ENCODE measurements around the gene PNPLA6. TPM values are rescaled to one million over a fixed set of nuclear protein-coding genes. Genes with fewer than 3 reads are reported as not detected.

PNPLA6 gene
- 43.5 TPM for total RNA-seq

GRCh38 chr19:7535047-7535997, at the start of gene PNPLA6:
TSS of gene PNPLA6 (plus strand) at chr19:7535717. CDS start at chr19:7535789, 72 bp downstream.
- DNase-seq: peak; percentile 98

- DNase-seq: no peak
Measured at GRCh38 chr19:7486923-7487322, 48.6 kb upstream of the PNPLA6 start.

- peak; percentile 96 for DNase-seq
Measured at GRCh38 chr19:7488736-7489353, 46.7 kb upstream of the PNPLA6 start, which contains the start of gene PEX11G. TSS of gene PEX11G (minus strand) at chr19:7489035. CDS start at chr19:7489010, 25 bp downstream.

DNA sequence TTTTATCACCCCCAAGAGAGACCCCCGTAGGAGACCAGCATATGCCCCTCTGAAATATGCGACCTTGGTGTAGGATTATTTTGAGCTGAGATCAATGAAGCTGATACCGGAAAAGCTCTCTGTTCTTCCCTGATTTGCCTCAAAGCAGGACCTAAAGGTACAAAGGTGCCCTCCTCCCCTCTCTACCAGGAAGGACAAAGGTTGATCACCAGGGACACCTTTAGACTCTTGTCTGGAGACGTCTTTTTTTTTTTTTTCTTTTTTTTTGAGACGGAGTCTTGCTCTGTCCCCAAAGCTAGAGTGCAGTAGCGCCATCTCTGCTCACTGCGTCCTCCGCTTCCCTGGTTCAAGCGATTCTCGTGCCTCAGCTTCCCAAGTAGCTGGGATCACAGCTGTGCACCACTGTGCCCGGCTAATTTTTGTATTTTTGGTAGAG, 45.9 kb upstream of the PNPLA6 start:
- no peak for DNase-seq

DNA sequence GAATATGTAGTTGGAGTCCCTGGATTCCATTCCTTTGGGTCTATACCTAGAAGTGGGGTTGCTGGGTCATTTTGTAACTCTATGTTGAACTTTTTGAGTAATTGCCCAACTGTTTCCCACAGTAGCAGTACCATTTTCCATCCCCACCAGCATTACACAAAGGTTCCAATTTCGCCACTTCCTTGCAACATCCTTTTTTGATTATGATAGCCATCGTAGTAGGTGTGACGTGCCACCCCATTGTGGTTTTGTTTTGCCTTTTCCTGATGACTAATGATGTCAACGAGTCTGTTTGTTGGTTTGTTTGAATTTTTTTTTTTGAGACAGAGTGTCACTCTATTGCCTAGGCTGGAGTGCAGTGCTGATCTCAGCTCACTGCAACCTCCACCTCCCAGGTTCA, 43.4 kb upstream of the PNPLA6 start:
- DNase-seq: no peak

DNA sequence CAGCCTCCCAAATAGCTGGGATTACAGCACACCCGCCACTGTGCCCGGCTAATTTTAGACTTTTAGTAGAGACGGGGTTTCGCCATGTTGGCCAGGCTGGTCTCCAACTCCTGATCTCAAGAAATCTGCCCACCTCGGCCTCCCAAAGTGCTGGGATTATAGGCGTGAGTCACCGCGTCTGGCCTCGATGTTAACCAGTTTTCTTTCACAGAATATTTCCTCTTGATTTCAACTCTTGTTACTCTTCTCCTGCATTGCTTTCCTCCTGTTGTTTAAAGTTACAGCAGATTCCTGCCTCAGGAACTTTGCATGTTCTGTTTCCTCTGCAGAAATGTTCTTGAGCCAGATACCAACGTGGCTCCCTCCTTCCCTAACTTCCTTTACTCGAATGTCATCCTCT, 43.0 kb upstream of the PNPLA6 start:
- no peak for DNase-seq

GRCh38 chr19:7494416-7495098, 41.0 kb upstream of the PNPLA6 start:
- DNase-seq: peak; percentile 40

DNA sequence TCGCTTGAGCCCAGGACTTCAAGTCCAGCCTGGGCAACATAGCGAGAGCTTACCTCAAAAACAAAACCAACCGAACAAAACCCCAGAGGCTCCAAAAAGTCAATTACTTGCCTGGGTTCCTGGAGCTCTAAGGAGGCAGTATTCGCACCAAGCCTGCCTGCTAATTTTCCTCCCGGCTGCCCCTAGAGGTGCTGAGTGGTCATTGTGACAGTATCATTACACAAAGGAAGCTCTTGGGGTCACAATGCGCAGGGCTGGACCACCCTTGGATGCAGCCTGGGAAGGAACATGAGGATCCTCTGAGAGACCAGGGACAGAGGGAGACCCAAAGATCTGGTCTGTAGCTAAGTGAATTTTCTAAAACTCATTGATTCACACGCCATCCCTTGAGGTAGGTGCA, 38.2 kb upstream of the PNPLA6 start:
- DNase-seq: no peak

DNA sequence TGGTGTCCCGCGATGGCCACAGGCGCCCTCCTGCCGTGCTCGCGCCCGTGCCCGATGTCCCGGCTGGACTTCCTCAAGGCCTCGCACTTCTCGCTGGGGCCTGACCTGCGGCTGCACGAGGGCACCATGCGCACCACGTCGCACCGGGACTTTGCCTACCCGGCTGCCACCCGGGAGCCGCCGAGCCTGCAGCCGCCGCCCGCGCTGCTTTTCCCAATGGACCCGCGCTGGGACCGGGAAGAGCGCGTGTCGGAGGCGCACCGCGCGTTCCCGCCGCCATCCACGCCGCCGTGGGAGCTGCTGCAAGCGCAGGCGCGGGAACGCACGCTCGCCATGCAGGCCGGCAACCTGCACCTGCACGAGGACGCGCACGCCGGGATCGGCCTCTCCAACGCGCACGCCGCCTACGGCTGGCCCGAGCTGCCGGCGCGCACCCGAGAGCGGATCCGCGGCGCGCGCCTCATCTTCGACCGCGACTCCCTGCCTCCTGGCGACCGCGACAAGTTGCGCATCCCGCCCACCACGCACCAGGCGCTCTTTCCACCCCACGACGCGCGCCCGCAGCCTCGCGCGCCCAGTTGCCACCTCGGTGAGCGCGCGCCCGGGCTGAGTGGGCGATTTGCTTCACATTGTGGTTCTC, 34.6 kb upstream of the PNPLA6 start:
- peak; percentile 73 for DNase-seq

GRCh38 chr19:7502552-7502951, 33.0 kb upstream of the PNPLA6 start:
- no peak for DNase-seq

GRCh38 chr19:7504684-7505083, 30.8 kb upstream of the PNPLA6 start:
- DNase-seq: no peak

DNA sequence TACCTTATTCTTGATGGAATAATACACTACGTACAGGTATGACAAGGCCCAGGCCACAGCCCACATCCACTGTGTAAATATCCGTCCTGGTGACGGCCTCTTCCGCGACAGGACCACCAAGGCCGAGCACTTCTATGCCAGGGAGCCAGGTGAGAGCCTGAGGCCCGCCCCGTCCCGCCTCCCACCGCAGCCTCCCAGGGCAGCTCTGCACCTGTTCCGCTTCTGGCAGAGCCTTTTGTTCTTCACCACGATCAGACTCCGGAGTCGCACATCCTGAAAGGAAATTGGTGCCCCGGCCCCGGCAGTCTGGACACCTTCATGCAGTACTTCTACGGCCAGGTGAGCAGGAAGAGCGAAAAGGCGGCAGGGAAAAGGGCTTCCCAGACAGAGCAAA, 30.2 kb upstream of the PNPLA6 start:
- no peak for DNase-seq

DNA sequence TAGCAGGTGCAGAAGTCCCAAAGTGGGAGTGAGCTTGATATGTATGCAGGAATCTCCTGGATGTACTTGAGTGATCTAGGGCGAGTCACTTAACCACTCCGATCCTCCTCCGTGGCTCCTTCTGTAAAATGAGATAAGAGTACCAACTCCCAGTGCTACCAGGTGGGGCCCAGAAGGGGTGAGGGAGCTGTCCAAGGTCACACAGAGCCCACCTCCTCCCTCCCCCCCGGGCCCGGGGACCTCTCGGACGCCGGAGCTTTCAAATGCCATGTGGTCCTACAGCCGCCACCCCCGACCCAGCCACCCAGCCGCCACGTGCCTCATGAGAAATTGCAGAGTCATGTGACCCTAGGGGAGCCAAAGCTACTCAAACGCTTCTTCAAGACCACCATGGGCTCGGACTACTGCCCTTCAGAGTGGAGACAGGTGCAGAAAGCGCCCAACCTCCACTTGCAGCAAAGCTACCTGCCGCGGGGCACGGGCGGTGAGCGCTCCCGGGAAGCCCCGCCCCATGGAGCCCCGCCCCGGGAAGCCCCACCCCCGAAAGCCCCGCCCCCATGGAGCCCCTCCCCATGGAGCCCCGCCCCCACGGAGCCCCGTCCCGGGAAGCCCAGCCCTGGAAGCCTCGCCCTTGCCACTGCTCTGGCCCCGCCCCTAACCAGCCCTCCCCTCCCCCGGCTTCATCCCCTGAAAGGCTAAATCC, 29.7 kb upstream of the PNPLA6 start:
- no peak for DNase-seq

GRCh38 chr19:7506385-7507328, 28.9 kb upstream of the PNPLA6 start:
- DNase-seq: peak; percentile 36

DNA sequence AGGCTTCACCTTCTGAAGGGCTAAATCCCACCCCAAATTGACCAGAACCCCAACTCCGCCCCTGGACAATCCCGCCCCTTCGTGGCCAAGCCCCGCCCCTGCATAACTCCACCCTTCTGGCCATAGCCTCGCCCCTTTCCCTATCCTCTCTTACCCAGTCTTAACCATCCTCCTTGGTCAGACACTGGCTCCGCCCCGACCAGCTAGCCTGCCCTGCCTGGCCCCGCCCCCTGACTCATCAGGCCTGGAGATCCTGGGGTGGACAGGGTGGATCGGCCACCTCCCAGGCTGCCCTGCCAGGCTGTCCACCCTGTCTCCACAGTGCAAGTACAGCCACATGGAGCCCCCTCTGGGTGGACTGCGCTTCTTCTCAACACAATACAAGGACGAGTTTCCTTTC, 27.6 kb upstream of the PNPLA6 start:
- DNase-seq: no peak

DNA sequence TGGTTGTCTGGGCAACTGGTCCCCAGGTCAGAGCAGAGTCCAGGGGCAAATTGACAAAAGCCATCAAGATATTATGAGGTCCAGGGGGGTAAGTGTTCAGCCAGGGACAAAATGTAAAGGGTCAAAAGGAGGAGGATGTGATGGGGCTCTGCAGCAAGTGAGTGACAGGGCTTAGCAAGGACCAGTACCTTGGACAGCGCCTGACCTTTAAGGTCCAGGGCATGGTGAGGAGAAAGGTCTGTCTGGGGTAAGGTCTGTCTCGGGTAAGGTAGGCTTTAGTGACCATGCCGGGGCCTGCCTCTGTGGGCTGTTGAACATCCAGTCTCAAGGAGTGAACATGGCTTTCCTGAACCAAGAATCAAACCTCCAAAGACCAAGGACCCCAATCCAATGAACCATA, 25.9 kb upstream of the PNPLA6 start:
- DNase-seq: no peak

DNA sequence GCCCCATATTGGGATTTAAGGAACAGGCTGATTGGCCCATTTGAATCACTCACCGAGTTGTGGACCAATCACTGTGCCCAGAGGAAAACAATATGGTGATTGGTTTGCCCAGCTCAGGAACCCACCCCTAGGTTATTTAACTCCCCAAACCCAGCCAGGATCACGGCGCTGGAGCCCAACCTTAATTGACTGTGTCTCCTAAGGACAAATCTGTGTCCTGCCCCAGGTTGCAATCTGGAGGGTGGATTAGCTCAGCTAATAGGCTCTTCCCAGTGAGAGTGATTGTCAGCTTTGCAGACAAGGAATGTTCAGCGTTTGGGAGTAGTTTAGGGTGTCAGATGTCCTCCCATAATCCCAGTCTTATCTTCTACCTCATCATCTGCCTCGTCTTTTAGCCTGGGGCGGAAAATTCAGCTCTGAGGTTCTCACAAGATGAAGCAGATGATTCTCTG, 23.1 kb upstream of the PNPLA6 start:
- no peak for DNase-seq

DNA sequence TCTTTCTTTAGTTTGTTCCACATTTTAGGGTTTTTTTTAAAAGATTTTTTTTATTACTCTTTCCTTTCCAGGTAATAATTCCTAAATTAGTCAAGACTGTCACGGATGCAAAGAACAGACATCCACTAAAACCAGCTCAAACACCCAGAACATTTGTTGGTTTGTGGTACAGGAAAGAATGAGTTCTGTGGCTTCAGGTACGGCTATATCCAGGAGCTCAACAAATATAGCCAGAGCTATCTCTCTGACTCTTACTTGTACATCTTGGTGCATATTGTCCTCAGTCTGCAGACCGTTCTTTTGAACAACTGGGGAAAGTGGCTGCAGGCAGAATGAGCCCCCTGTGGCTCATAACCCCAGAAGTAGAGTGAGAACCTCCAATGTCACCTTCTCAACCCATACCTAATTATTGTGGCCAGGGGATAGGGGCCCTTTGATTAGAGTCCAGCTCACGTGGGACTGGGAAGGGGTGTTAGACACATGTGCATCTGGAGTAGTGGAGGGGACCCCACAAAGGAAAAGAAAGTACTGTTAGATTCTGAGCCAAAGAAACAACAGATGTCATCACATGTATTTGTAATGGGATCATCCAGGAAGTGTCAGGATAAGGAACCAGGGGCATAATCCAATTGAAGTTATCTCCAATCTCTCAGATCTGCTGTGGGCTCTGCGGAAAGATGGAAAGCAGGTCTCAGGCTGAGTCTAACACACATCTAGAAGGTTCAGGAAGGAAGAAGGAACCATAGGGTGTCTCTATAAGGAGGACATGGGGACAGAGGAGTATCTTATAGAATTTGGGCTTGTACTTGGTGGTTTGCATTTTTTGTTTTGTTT, 21.5 kb upstream of the PNPLA6 start:
- DNase-seq: no peak

DNA sequence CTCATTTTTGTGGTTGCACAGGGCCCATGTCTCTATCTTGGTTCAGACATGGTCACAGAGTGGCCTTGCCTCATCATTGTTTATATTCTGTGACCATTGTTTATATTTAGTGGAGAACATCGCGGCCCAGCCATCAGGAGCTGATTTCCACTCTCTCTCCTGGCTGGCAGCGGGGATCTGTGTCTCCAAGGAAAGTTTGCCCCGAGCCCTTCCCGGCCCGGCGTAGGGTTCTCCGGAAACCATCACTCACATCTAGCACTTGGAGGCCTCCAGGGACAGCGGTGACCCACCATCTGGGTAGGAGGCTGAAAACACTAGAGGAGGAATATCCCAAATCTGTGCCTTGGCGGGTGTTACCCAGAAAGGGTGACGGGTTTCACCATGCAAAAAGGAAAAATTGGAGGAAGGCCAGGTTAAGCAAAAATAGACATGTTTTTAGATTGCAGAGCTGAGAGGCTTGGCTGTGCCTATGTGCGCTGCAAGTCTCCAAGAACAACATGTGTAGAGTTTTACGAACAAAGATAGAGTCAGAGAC, 20.3 kb upstream of the PNPLA6 start:
- DNase-seq: peak; percentile 51

Data from tongue (tissue), 2 donors.